ENCODE measurements around the gene RYR2.

DNA sequence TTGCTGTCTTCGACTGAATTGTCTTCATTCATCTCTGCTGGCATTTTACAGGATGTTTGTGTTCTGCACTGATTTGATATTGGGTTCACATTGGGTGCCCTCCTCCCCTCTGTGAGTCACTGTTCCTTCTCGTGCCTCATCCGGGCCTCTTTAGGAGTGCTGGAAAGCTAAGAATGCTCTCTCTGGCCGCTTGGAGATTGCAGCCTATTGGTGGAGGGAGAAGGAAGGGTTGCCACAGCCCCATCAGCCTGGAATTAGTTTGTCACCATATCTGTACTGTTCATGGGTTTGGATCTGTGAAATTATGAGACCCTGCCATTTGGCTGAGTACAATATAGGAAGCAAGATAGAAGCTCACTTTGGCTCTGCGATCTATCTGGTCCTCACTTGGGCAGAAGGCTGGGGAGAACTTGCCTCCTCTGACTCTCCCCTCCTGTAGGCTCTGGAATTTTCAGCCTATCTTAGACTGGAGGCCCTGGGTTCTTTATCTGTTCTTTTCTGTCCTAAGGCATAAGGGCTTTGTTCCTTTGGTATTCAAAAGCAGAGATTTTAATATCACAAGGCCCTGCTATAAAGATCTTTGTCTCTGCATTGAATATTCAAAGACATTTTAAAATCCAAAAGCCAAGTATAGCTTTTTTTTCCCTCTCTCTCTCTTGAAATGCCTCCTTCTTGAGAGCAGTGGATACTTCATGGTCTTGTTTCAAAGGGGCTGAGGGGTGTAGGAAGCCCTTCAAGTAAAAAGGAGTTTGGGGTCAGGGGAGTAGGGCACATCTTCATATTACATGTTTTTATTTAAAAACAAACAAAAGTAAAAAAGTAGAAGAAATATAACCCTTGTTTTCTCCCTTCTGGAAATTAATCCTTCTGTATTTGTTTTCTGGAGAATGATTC lies 500.8 kb downstream of the RYR2 start:
- TF ChIP-seq, protein P1, sequence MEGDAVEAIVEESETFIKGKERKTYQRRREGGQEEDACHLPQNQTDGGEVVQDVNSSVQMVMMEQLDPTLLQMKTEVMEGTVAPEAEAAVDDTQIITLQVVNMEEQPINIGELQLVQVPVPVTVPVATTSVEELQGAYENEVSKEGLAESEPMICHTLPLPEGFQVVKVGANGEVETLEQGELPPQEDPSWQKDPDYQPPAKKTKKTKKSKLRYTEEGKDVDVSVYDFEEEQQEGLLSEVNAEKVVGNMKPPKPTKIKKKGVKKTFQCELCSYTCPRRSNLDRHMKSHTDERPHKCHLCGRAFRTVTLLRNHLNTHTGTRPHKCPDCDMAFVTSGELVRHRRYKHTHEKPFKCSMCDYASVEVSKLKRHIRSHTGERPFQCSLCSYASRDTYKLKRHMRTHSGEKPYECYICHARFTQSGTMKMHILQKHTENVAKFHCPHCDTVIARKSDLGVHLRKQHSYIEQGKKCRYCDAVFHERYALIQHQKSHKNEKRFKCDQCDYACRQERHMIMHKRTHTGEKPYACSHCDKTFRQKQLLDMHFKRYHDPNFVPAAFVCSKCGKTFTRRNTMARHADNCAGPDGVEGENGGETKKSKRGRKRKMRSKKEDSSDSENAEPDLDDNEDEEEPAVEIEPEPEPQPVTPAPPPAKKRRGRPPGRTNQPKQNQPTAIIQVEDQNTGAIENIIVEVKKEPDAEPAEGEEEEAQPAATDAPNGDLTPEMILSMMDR (IDR thresholded peaks at IDR 0.05) = no peak
- no peak for TF ChIP-seq EZH2 (IDR thresholded peaks at IDR 0.05; ENCODE audit: borderline replicate concordance, insufficient read depth, low read depth, low read length, poor library complexity, severe bottlenecking)
